Measurements from ENCODE around the gene CDR2. TPM values are rescaled to one million over a fixed set of nuclear protein-coding genes. Genes with fewer than 3 reads are reported as not detected.

Gene CDR2
- total and polyA plus RNA-seq, 8 donors, result 8.9 to 198 (median 22.2) TPM

DNA sequence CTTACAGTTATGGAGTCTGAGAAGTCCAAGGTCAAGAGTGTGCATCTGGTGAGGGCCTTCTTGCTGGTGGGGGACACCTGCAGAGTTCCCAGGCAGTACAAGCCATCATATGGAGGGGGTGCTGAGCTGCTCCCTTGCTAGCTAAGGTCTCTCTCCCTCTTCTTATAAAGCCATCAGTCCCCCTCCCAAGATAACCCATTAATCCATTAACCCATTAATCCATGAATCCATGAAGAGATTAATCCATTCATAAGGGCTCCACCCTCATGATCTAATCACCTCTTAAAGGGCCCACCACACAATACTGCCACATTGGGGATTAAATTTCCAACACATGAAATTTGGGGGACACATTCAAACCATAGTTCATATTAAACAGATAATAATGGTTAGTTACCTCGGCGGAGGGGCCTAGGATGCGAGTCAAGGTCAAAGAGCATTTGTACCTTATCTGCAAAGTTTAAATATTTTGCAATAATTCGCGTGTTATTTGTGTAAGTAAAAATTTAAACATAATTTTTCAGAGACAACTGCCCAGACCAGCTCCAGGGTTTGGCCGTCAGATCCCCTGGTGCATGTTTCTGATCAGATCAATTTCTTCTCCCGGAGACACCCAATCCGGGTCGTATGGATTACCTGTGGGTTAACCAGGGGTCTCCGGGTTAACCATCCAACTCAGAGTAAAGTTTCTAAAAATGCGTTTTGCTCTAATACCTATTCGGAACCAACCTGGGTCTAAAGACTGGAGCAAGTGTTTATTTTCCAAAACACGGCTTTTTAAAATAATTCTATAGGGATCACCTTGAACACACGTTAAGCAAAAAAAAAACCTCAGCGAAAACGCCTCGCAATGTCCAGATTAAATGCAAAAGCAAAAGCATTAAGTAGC, 78.0 kb downstream of the CDR2 start:
- H3K4me3 ChIP-seq, result peak overlapping the region; percentile 79 to 98 (median 82)
- intact Hi-C loops (cut with DNase I; ENCODE audit: low total_unique reads), result loop anchor here (5.0 kb wide), 1 partner anchor 94 kb away; no protein-coding TSS in a partner anchor
- 2 to 4% (median 3%) methylated on average over 17 of the region's 17 CpGs for WGBS, 5 donors
- peaks cover 18 to 46% (median 35%) of the 10 kb centered on the region in 4 donors for H3K4me1 ChIP-seq
- H3K9me3 ChIP-seq, result no peaks in the 10 kb centered on the region
- peak overlapping the region in 4 of 5 donors; percentile 94 to 98 (median 96) for H3K27ac ChIP-seq
- TF ChIP-seq POLR2AphosphoS5 (IDR thresholded peaks at IDR 0.05) (no peak), CTCF (IDR thresholded peaks at IDR 0.05) (no peak), POLR2A (IDR thresholded peaks at IDR 0.05) (no peak)
- peak in 1 of 2 donors; percentile 28 for DNase-seq
- H3K36me3 ChIP-seq, result peaks cover 0 to 1% (median under 1%) of the 10 kb centered on the region in 4 donors
- no peaks in the 10 kb centered on the region for H3K27me3 ChIP-seq

Other genes starting within 250 kb of the CDR2 start
- not detected for gene SDR42E2, start 212.1 kb downstream of the CDR2 start, total RNA-seq
- not detected for gene SDR42E2, start 212.1 kb downstream of the CDR2 start, polyA plus RNA-seq
- 100 to 1,000 TPM in 2 of 5 donors, 10 to 100 TPM in 3; 21.0 to 170 (median 40.2) TPM for gene EEF2K, start 168.3 kb downstream of the CDR2 start, total RNA-seq
- gene EEF2K, start 168.3 kb downstream of the CDR2 start, polyA plus RNA-seq, result 1 to 10 TPM; 3.4 to 5.9 (median 3.7) TPM
- gene POLR3E, start 77.2 kb downstream of the CDR2 start, total RNA-seq, result 10 to 100 TPM; 51.3 to 99.1 (median 76.5) TPM
- 10 to 100 TPM; 13.1 to 19.3 (median 16.2) TPM for gene POLR3E, start 77.2 kb downstream of the CDR2 start, polyA plus RNA-seq
- gene NPIPB5, start 136.3 kb upstream of the CDR2 start, total RNA-seq, result 100 to 1,000 TPM; 292 to 994 (median 445) TPM
- 10 to 100 TPM; 16.0 to 68.8 (median 20.8) TPM for gene NPIPB5, start 136.3 kb upstream of the CDR2 start, polyA plus RNA-seq

All from stomach (tissue), 9 donors.